GM18858 (cell line): ENCODE measurements around the gene SYF2.

Experiments used
- ATAC-seq: cut with Tn5 transposase; IDR thresholded peaks from one replicate; pipeline ENCODE4 v1.9.1; 2021; ENCODE audit not compliant: unreplicated experiment

Gene SYF2

DNA sequence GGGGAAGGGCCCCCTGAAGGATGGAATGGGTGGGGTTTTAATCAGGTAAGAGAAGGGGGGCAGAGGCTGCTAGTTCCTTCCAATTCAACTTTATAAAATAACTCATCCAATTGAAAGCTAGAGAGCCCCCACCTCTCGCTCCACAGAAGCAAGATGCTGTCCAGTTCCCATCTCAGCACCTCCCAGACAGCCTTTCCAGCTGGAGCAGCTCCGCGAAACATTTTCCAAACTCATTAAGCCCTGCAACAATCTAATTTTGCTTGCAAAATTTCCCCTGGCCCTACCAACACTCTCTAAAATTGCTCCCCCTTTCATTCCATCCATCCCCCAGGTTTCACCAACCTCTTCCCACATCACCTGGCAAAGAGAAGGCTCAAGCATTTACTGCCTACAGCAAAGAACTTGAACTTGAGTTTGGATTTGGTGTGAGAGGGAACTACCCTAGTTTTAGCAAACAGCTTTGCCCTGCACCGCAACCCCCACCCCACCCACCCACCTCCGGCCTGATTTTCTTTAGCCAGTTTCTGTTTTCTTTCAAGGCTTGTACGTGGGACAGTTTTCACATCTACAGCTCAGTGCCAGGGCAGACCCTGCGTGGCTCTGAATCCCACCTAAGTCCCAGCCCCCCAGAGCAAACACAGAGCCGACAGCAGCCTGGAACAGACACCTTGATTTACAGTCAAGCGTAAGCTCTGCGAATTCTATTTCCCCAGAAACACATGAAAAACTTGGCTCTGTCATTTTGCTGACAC is 46.7 kb downstream of the SYF2 start:
- ATAC-seq = no peak

- ATAC-seq = no peak
Measured at GRCh38 chr1:25184001-25184762, 48.1 kb downstream of the SYF2 start.

DNA sequence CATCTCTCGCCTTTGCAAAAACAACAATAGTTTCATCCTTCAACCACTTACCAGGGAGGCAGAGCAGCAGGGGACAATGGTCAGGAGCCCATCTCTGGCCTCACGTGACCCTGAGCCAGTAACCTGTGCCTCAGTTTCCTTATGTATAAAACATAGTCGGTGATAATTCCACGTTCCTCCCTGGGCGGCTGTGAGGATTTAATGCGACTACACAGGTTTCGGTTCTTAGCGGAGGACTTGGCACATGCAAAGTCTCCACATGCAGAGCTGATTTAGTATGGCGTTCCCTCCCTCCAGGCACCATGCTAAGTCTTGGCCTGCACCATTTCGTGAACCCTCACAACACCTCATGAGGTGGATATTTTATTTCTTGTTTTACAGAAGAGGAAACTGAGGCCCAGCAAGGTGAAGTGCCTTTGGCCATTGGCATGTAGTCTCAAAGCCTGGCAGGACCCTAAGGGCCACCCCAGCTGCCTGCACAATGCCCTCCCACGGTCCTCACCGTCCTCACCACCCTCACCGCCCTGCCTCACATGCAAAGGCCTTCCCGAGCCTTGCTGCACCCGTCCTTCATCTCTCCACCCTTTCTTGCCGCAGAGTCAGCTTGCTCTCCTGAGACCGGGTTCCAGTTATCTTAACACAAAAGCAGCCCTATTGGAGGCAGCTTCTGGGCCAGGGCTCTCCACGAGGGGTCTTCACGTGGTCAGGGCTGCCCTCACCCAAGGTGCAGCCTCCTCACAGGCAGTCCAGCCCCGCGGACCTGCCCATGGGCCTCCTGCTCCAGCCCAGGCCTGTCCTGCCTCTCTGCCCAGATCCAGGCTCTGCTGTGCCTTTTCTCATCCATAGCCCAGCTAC is 48.9 kb downstream of the SYF2 start:
- ATAC-seq = no peak

- no peak for ATAC-seq
Measured at GRCh38 chr1:25182629-25183028, 49.7 kb downstream of the SYF2 start.

DNA sequence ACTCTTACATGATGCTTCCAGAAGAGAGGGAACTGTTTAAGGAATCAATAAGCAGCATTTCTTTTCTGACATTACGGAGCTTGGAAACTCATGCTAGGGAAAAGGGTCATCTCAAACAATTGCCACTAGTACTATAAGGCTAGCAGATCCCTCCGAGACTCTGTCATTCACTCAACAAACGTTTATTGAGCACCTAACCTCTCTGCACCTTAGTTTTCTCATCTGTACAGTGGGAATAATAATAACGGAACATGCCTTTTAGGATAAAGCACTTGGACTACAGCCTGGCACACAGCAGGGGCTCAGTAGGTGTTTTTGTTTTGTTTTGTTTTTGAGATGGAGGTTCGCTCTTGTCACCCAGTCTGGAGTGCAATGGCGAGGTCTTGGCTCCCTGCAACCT is 51.3 kb downstream of the SYF2 start:
- ATAC-seq = no peak

GRCh38 chr1:25178917-25179561 is 53.3 kb downstream of the SYF2 start:
- ATAC-seq = no peak

GRCh38 chr1:25174730-25175612 is 57.3 kb downstream of the SYF2 start:
- ATAC-seq = no peak

GRCh38 chr1:25174363-25174729 is 58.0 kb downstream of the SYF2 start:
- no peak for ATAC-seq

GRCh38 chr1:25173809-25174340 is 58.4 kb downstream of the SYF2 start:
- ATAC-seq = no peak
